Upper lobe of left lung (tissue), 4 donors: ENCODE results near the gene SULT2B1.

ENCODE experiments used
- EP300 ChIP-seq, 4 donors: sonication (generic); formaldehyde crosslinking; IDR thresholded peaks; one replicate each; pipeline ENCODE4 v1.5.1; 2017; ENCODE audit warnings: antibody characterized with exemption in 4 of 4, control low read depth in 2 of 4
- POLR2A ChIP-seq, 4 donors: fragments of 450-650 bp; IDR thresholded peaks; one replicate each; pipeline ENCODE4 v1.5.1; 2016 to 2017; ENCODE audit warnings: antibody characterized with exemption in 4 of 4, mild to moderate bottlenecking in 2 of 4
- TF ChIP-seq, protein P1 (sequence below), 6 experiments: fragments of 450-650 bp in 4 of 6; fragments of 200-600 bp in 2 of 6; sonication (generic) in 2 of 6; IDR thresholded peaks; one replicate each; pipeline ENCODE4 v1.5.1; 2016 to 2019; ENCODE audit warnings: antibody characterized with exemption in 6 of 6

DNA sequence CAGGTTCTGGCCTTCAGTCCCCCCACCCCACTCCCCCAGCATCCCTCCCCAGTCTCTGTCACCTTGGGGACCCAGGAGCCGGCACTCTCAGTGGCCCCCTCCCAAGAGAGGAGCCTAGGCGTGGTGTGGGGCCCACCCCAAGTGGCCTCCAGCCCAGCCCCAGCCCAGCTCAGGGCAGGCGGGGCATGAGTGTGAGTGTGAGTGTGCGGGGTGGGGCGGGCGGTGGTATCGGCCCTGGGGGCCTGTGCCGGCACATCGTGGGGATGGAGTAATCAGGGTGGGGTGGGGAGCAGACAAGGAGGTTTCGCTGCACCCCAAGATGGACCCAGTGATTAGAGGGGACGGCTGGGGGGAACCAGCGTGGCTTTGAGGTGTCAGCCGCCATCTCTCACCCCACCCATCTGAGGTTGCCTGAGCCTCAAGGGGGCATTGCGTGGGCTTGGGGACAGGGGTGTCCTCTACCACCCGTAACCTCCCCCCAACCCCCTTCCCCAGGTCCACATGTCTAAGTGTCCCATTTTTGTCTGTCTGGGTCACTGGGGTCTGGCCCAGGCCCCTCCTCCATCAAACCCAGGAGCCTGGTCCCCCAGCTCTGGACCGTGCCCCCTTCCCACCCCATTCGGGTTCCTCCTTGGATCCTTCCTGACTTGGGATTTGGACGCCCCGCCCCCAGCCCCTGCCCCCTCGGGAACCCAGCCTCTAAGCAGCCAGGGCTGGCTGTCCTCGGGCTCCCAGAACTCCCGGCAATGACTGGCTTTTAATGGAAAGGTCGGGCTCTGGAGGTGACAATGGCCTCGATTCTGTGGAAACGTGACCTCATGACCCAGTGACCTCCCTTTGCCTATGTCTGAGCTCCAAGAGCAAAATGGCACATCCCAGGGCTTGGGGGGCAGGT lies 6.9 kb upstream of the SULT2B1 start:
- TF ChIP-seq, protein P1, sequence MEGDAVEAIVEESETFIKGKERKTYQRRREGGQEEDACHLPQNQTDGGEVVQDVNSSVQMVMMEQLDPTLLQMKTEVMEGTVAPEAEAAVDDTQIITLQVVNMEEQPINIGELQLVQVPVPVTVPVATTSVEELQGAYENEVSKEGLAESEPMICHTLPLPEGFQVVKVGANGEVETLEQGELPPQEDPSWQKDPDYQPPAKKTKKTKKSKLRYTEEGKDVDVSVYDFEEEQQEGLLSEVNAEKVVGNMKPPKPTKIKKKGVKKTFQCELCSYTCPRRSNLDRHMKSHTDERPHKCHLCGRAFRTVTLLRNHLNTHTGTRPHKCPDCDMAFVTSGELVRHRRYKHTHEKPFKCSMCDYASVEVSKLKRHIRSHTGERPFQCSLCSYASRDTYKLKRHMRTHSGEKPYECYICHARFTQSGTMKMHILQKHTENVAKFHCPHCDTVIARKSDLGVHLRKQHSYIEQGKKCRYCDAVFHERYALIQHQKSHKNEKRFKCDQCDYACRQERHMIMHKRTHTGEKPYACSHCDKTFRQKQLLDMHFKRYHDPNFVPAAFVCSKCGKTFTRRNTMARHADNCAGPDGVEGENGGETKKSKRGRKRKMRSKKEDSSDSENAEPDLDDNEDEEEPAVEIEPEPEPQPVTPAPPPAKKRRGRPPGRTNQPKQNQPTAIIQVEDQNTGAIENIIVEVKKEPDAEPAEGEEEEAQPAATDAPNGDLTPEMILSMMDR (IDR thresholded peaks at IDR 0.05), result no peak
- TF ChIP-seq EP300 (IDR thresholded peaks at IDR 0.05) (no peak), POLR2A (IDR thresholded peaks at IDR 0.05) (no peak)
